KMS-11 (cell line): Measurements from ENCODE around the gene AP4B1.

Source experiments
- H2AFZ ChIP-seq: fragments of 200-600 bp; sonication (generic); 2 replicates; pipeline ENCODE4 v1.6.1; 2016; ENCODE audit warnings: antibody characterized with exemption, mixed run types, low read depth
- H3K27ac ChIP-seq: fragments of 200-600 bp; sonication (generic); 2 replicates; pipeline ENCODE4 v1.6.1; 2016; ENCODE audit warnings: mild to moderate bottlenecking, mixed run types
- H3K27me3 ChIP-seq: fragments of 200-600 bp; sonication (generic); 2 replicates; pipeline ENCODE4 v1.6.1; 2017; ENCODE audit warnings: mild to moderate bottlenecking, low read depth, mixed run types, moderate library complexity; ENCODE audit not compliant: insufficient read depth
- H3K36me3 ChIP-seq: fragments of 200-600 bp; sonication (generic); 2 replicates; pipeline ENCODE4 v1.6.1; 2017; ENCODE audit warnings: mild to moderate bottlenecking, mixed run types; ENCODE audit not compliant: insufficient read depth
- H3K4me1 ChIP-seq: fragments of 200-600 bp; sonication (generic); 2 replicates; pipeline ENCODE4 v1.6.1; 2016; ENCODE audit warnings: mild to moderate bottlenecking, low read depth, mixed run types; ENCODE audit not compliant: poor library complexity, severe bottlenecking
- H3K4me2 ChIP-seq: fragments of 200-600 bp; sonication (generic); 2 replicates; pipeline ENCODE4 v1.7.0; 2016; ENCODE audit warnings: mild to moderate bottlenecking, mixed run types
- H3K4me3 ChIP-seq: fragments of 200-600 bp; sonication (generic); IDR thresholded peaks from 2 replicates; pipeline ENCODE4 v1.6.1; 2017; ENCODE audit warnings: low read depth, low read length, mixed read lengths; ENCODE audit not compliant: insufficient read depth
- H3K79me2 ChIP-seq: fragments of 200-600 bp; sonication (generic); 2 replicates; pipeline ENCODE4 v1.6.1; 2016; ENCODE audit warnings: low read depth, mixed run types; ENCODE audit not compliant: insufficient read depth
- H3K9ac ChIP-seq: fragments of 200-600 bp; sonication (generic); 2 replicates; pipeline ENCODE4 v1.6.1; 2016; ENCODE audit warnings: mild to moderate bottlenecking, mixed run types
- H4K20me1 ChIP-seq: fragments of 200-600 bp; sonication (generic); 2 replicates; pipeline ENCODE4 v1.6.1; 2016; ENCODE audit warnings: mild to moderate bottlenecking, mixed run types; ENCODE audit not compliant: insufficient read depth
- TF ChIP-seq, protein P1 (sequence below): fragments of 200-600 bp; sonication (generic); conservative IDR thresholded peaks from 2 replicates; pipeline ENCODE4 v1.6.1; 2017; ENCODE audit warnings: low read depth, mild to moderate bottlenecking, antibody characterized with exemption, low read length, moderate library complexity, mixed read lengths

The AP4B1 gene

DNA sequence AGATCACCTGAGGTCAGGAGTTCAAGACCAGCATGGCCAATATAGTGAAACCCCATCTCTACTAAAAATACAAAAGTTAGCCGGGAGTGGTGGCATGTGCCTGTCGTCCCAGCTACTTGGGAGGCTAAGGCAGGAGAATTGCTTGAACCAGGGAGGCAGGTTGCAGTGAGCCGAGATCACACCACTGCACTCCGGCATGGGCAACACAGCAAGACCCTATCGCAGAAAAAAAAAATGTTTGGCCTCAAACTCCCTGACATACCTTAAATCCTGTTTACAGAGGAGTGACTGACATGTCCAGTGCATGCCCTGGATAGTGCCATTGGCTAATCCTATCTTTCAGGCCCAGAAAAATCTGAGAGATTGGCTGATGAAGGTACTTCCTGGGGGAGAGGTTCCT lies 12.4 kb upstream of the AP4B1 start:
- no peaks in the 10 kb centered on the region for H4K20me1 ChIP-seq

DNA sequence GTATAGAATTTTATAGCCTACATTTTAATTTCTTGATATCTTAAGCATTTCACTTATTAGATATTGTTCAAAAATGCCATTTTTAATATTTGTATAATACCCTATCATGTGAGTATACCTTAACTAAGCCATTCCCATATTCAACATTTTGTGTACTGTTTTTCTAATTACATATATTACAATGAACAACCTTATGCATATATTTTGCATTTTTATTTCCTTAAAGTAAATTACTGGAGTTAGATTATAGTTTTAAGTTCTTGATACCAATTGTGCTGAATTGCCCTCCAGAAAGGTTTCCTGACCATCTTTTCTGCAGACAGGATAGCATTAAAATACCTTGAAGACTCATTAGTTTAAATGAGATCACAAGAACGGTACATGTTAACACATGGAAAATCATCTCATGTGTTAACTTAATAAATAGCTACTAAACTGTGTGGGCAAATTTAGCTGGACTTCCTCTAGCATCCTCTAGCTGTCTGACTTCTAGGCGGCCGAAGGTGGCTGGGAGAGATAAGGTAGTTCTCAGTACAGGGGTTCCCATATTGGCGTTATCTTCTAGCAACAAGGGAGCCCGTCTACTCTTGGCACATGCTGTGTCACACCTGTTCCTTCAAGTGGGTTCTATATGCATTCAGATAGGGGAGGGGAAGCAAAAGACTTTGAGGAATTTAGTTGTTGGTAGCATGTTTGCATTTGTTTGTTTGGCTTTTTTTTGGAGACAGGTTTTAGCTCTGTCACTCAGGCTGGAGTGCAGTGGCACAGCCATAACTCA lies 9.5 kb upstream of the AP4B1 start:
- TF ChIP-seq, protein P1, sequence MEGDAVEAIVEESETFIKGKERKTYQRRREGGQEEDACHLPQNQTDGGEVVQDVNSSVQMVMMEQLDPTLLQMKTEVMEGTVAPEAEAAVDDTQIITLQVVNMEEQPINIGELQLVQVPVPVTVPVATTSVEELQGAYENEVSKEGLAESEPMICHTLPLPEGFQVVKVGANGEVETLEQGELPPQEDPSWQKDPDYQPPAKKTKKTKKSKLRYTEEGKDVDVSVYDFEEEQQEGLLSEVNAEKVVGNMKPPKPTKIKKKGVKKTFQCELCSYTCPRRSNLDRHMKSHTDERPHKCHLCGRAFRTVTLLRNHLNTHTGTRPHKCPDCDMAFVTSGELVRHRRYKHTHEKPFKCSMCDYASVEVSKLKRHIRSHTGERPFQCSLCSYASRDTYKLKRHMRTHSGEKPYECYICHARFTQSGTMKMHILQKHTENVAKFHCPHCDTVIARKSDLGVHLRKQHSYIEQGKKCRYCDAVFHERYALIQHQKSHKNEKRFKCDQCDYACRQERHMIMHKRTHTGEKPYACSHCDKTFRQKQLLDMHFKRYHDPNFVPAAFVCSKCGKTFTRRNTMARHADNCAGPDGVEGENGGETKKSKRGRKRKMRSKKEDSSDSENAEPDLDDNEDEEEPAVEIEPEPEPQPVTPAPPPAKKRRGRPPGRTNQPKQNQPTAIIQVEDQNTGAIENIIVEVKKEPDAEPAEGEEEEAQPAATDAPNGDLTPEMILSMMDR: no peak
- no peak overlapping the region for H3K9ac ChIP-seq
- no peak overlapping the region for H3K4me3 ChIP-seq
- no peak overlapping the region for H2AFZ ChIP-seq
- H3K4me2 ChIP-seq: no peak overlapping the region
- no peaks in the 10 kb centered on the region for H3K27me3 ChIP-seq
- no peaks in the 10 kb centered on the region for H3K4me1 ChIP-seq
- no peak overlapping the region for H3K27ac ChIP-seq
- H4K20me1 ChIP-seq: no peaks in the 10 kb centered on the region
- H3K79me2 ChIP-seq: no peaks in the 10 kb centered on the region
- H3K36me3 ChIP-seq: no peaks in the 10 kb centered on the region

More for the DNA sequence above, 12.4 kb upstream of the AP4B1 start:
- no peak overlapping the region for H3K4me3 ChIP-seq
- no peak overlapping the region for H3K27ac ChIP-seq
- no peak overlapping the region for H3K9ac ChIP-seq
- TF ChIP-seq, protein P1: no peak
- H3K79me2 ChIP-seq: no peaks in the 10 kb centered on the region
- H3K36me3 ChIP-seq: no peaks in the 10 kb centered on the region
- no peaks in the 10 kb centered on the region for H3K4me1 ChIP-seq
- no peaks in the 10 kb centered on the region for H3K27me3 ChIP-seq
- no peak overlapping the region for H2AFZ ChIP-seq
- no peak overlapping the region for H3K4me2 ChIP-seq

DNA sequence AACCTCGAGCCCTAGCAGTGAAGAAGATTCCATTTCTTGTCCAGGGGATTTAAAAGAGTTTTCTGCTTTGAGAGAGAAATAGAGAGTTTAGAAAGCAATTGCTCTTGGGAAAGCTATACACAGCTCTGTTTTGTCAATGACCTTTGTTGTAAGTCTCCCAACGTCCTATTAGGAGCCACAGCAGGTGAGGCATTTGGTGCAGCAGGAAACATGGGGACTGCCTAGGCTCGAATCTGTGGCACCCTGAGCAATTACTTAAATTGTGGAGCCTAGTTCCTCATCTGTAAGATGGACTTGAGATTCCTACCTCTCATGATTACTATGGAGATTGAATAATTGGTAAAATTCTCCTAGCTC lies 8.7 kb upstream of the AP4B1 start:
- no peaks in the 10 kb centered on the region for H4K20me1 ChIP-seq
- no peak overlapping the region for H3K9ac ChIP-seq
- H3K36me3 ChIP-seq: no peaks in the 10 kb centered on the region
- H3K4me3 ChIP-seq: no peak overlapping the region
- no peak overlapping the region for H3K27ac ChIP-seq
- H2AFZ ChIP-seq: no peak overlapping the region
- TF ChIP-seq, protein P1: no peak
- H3K4me1 ChIP-seq: no peaks in the 10 kb centered on the region
- H3K27me3 ChIP-seq: no peaks in the 10 kb centered on the region
- no peaks in the 10 kb centered on the region for H3K79me2 ChIP-seq
- H3K4me2 ChIP-seq: no peak overlapping the region

DNA sequence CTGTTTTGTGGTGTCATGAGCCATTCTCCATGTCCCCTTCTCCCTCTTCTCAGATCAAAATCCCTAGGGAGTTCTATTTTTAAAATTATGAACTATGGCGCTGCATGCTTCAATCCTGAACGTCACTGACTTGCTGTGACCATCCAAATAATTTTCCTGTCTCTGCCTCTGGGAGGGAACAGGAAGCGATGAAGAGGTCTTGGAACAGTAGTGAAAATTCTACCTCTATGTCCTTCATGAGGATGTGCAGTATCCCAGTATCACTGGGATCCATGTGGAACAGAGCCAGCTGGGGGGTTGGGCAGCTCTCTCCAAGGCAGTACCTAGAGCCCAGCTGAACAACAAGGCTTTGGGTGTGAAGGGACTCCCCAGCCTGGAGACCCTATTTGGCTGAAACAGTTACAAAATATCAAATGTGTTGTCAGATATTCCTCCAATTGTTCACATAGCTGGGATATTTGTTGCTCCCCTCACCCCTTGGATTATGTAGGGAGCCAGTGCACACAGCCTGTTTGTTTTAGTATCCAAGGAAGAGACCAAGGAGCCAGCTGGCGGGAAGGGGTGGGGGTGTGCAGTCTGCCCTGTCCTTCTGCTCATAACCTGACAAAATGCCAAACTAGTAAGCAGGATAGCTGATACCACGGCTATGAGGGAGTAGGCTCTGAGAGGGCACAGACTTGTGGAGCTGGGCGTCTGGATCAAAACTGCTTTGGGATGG lies 8.2 kb upstream of the AP4B1 start:
- no peak overlapping the region for H3K9ac ChIP-seq
- TF ChIP-seq, protein P1: no peak
- H3K4me3 ChIP-seq: no peak overlapping the region
- H3K27ac ChIP-seq: no peak overlapping the region
- H3K36me3 ChIP-seq: no peaks in the 10 kb centered on the region
- no peak overlapping the region for H2AFZ ChIP-seq
- H3K79me2 ChIP-seq: no peaks in the 10 kb centered on the region
- H3K4me1 ChIP-seq: no peaks in the 10 kb centered on the region
- H3K4me2 ChIP-seq: no peak overlapping the region
- no peaks in the 10 kb centered on the region for H4K20me1 ChIP-seq
- no peaks in the 10 kb centered on the region for H3K27me3 ChIP-seq
